Inflammatory macrophage treated with lipopolysaccharide for 1 hour (primary cell): ENCODE data around the gene SEZ6.
A peak's percentile ranks its signal among the peaks of the same experiment; 100 is the strongest.

Experiments used
- DNase-seq, 2 donors: peaks; one replicate each; pipeline ENCODE4 v3.0.0-alpha.2; 2020 to 2022

The SEZ6 gene

DNA sequence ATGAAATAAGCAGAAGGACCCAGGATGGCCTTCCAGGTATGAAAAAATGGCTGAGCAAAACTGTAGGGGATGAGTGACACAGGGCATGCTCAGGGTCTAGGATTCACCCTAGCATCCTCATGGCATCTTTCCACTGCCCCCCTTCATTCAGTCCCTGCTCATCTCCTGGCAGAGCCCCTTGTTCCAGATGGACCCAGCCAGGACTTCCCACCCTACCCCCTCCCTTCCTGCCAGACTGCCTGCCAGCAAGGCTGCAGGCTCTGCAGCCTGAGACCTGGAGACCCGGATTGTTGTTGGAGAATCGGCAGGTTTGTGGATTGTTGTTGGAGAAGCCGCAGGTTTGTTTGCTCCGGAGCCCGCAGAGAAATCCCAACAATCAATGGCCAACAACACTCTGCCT lies 6.6 kb downstream of the SEZ6 start:
- DNase-seq, result no peak

DNA sequence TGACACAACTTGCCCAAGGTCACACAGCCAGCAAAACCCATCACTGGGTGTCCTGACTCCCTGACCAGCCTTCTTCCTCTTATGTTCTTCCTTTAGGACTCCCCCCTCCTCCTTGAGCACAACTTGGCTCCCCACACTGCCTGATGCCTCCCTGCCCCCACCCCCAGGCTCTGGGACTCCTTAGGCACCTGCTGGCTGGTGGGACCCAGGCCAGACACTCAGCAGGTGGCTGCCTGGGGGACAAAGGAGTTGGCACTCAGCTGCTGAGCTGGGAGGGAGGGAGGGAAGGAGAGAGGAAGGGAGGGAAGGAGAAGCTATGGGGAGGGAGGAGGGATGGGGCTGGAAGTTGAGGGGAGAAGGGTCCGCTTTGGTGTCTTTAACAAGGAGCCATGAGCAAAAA lies 8.0 kb downstream of the SEZ6 start:
- DNase-seq, result no peak

- no peak for DNase-seq
Observed at GRCh38 chr17:28996554-28997096, 9.2 kb downstream of the SEZ6 start.

- DNase-seq, result no peak
Observed at GRCh38 chr17:28993645-28994426, 12.0 kb downstream of the SEZ6 start.

GRCh38 chr17:28992625-28993600 lies 12.9 kb downstream of the SEZ6 start:
- DNase-seq, result no peak

DNA sequence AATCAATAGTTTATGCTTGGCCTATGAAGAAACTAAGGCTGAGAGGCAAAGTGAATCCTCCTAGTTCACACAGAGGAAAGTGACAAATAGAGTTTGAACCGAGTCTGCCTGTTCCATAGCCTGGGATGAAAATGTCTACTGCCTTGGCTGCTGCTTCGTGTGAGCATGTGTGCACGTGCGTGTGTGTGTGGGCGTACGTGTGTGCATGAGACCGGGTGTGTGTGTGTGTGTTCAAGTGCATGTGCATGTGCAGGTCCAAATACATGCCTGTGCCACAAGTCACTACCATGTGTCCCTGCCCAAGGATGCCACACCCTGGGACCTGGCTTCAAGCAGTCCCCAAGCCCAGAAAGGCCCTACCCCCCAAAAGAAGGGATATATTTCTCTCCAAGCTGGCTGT lies 13.6 kb downstream of the SEZ6 start:
- DNase-seq, result no peak

GRCh38 chr17:28991779-28992178 lies 14.1 kb downstream of the SEZ6 start:
- no peak for DNase-seq

GRCh38 chr17:28989028-28989427 lies 16.8 kb downstream of the SEZ6 start:
- DNase-seq, result no peak

DNA sequence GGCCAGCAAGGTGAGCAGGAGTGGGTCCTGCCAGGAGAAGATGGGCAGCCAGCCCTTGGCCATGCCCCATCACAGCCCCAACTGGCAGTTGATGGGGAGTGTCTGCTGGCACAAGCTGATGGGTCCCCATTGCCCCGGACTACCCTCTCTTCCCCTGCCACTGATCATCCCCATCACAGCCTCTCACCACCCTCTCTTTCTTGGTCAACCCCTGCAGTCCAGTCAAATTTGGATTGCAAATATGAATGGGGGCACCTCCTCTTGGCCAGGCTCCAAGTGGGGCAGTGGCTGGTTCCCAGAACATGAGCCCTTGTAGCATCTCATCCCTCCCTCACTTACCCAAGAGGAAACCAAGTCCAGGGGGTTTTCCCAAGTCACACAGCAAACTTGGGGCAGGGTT lies 17.4 kb downstream of the SEZ6 start:
- DNase-seq, result no peak

GRCh38 chr17:28986714-28987655 lies 18.8 kb downstream of the SEZ6 start:
- no peak for DNase-seq

GRCh38 chr17:28985950-28986713 lies 19.7 kb downstream of the SEZ6 start:
- no peak for DNase-seq

DNA sequence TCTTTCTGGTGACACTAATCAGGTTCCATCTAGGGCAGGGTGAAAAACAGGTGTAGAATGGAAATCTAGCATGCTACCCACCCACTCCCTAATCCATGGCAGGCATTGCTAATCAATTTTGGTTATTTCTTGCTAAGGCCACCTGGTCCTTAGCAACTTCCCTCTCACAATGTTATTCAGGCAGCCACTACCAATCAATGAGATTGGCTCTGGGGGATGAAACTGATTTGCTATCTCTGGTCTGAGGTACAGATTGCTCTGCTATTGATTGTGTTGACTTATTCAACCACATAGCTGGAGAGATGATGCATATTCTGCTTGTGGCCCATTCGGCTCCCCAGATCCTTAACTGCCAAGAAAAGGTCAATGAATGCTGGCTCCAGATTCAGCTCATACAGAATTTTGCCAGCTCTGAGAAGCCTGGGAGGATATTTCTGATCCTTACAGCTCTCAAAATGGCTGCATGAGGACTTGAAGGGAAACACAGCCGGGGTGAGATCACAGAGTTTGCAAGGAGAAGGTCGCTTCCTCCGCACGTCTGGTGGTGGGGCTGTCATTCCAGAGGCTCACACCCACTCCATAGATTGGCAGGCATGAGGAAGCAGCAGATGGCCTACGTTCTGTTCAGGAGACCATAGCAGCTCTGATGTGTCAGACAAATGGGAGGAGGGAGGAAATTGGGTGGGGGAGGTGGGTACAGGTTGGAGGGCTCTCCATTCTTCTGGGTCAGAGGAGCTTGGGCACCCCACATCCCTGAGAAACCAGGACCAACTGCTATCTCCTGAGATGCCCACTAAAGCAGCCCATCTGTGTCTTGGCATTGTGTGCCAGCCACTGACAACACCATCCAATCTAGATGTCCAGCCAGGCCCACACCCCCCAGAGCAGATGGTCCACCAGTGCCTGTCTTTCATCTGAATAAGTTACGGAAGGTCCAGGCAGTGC lies 22.3 kb downstream of the SEZ6 start:
- DNase-seq, result peak; percentile 74 to 91

DNA sequence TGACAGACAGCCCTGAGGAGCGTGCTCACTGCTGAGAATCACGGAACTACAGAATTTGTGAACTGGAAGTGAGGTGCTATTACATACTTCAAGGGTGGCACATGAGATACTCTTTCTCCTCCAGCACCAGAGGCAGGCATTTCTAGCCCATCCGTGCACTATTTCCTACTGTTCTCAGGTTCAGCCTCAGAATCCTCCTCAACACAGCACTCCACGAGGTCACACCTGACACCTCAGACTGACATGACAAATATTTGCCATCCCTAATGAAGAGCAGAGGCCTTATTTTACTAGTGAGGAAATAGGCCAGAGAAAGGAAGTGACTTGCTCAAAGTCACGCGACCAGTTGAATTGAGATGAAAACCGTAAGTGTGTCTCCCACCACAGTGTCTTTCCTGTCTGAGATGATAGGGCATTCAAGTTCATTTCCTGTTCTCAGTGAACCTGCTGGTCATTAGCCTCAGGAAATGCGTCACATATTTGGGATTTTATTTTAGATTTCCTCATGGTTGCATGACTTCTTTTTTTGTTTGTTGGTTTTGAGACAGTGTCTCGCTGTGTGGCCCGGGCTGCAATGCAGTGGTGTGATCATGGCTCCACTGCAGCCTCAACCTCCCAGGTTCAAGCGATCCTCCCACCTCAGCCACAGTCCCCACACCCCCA lies 23.6 kb downstream of the SEZ6 start:
- DNase-seq, result peak; percentile 90 to 93

GRCh38 chr17:28978356-28978964 lies 27.4 kb downstream of the SEZ6 start:
- DNase-seq, result no peak

DNA sequence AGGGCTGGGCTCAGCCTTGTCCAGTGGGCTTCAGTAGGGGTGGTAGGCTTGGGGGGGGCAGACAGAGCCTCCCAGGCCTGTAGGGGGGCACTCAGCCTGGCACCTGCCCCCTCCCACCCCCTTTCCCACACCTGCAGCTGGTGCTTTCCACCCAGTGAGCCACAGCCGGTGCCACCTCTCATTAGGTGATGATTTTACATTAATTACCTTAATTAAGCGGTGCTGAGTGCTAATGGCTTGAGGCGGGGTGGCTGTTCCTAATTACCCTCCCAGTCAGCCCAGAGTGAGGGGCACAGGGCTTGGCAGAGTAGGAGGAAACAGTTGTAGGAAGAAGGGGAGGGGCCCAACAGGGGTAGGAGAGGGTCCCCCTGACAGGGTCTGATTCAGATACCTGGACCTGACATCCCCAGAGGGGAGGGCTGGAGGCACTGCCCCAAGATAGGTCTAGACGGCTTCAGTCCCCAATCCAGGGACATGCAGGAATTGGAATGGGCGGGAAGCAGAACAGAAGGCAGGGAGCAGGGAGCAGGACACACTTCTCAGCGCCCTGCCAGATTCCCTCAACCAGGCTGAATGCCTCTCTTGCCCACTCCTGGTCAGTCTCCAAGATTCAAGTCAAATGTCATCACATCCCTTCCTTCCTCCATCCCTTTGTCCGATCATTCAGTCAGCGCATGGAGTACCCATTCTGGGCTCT lies 28.0 kb downstream of the SEZ6 start:
- DNase-seq, result no peak

- no peak for DNase-seq
Observed at GRCh38 chr17:28975646-28976045, 30.2 kb downstream of the SEZ6 start.

DNA sequence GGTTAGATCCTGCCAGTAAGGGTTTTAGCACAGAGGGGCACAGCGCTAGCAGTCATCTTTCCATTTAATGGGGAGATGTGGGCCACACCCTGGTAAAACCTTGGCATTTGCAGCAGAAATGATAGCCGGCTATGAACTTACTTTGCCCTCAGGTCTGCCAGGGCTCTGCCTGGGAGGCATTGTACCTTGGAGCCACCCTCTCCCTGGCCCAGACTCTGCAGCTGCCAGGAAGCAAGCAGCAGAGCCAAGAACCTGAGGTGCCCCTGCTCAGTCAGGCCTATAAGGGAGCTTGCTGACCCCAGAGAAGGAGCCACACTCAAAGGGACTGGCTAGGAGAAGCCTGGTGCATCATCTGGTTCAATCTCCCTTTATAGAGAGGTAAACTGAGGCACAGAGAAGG lies 30.8 kb downstream of the SEZ6 start:
- DNase-seq, result no peak

DNA sequence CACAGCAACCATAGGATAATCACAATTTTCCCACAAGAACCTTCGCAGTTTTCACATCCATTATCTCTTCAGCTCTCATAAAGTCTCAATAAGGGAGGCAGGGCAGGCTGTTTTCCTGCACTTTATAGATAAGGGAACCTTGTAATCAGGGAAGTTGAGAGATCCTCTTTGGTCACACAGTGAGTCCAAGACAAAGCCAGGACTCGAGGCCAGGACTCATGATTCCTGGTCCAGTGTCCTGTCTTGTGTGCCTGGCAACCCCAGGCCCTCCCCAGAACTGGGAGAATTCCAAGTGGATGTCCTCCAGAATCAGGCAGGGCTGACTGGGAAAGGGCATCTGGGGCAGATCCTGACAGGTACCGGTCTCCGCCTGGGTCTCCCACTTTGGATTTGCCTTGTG lies 31.4 kb downstream of the SEZ6 start:
- no peak for DNase-seq

- DNase-seq, result no peak
Observed at GRCh38 chr17:28973425-28973824, 32.4 kb downstream of the SEZ6 start.
